ENCODE measurements around the gene MELK. TPM values are rescaled to one million over a fixed set of nuclear protein-coding genes. Genes with fewer than 3 reads are reported as not detected.

The MELK gene
- total and polyA plus RNA-seq, 2 of the 13 experiments (the other 11 are each of a cell fraction or from before 2014, with no cell fraction given), result 16.7 to 50.4 TPM

- TF ChIP-seq BORCS8-MEF2B (CRISPR knock-in tag; IDR thresholded peaks at IDR 0.05), result peak; percentile 94
- TF ChIP-seq ZSCAN30 (CRISPR knock-in tag; IDR thresholded peaks at IDR 0.05), result no peak
- TF ChIP-seq YEATS2 (CRISPR knock-in tag; IDR thresholded peaks at IDR 0.05; ENCODE audit: borderline replicate concordance), result peak; percentile 57; the same call in 1 of the 2 replicates
- no peak for TF ChIP-seq TCF12 (IDR thresholded peaks at IDR 0.05)
- no peak; the same call in 1 of the 2 replicates for TF ChIP-seq TCF12 (CRISPR knock-in tag; IDR thresholded peaks at IDR 0.05)
- TF ChIP-seq ONECUT2 (CRISPR knock-in tag; IDR thresholded peaks at IDR 0.05), result no peak
- TF ChIP-seq ISX (CRISPR knock-in tag; conservative IDR thresholded peaks at IDR 0.05), result no peak
- TF ChIP-seq, protein P1, sequence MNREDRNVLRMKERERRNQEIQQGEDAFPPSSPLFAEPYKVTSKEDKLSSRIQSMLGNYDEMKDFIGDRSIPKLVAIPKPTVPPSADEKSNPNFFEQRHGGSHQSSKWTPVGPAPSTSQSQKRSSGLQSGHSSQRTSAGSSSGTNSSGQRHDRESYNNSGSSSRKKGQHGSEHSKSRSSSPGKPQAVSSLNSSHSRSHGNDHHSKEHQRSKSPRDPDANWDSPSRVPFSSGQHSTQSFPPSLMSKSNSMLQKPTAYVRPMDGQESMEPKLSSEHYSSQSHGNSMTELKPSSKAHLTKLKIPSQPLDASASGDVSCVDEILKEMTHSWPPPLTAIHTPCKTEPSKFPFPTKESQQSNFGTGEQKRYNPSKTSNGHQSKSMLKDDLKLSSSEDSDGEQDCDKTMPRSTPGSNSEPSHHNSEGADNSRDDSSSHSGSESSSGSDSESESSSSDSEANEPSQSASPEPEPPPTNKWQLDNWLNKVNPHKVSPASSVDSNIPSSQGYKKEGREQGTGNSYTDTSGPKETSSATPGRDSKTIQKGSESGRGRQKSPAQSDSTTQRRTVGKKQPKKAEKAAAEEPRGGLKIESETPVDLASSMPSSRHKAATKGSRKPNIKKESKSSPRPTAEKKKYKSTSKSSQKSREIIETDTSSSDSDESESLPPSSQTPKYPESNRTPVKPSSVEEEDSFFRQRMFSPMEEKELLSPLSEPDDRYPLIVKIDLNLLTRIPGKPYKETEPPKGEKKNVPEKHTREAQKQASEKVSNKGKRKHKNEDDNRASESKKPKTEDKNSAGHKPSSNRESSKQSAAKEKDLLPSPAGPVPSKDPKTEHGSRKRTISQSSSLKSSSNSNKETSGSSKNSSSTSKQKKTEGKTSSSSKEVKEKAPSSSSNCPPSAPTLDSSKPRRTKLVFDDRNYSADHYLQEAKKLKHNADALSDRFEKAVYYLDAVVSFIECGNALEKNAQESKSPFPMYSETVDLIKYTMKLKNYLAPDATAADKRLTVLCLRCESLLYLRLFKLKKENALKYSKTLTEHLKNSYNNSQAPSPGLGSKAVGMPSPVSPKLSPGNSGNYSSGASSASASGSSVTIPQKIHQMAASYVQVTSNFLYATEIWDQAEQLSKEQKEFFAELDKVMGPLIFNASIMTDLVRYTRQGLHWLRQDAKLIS (CRISPR knock-in tag; IDR thresholded peaks at IDR 0.05), result peak; percentile 26; the same call in 1 of the 2 replicates
- TF ChIP-seq MXD4 (CRISPR knock-in tag; IDR thresholded peaks at IDR 0.05), result peak; percentile 78
- peak; percentile 86; the same call in 1 of the 2 replicates for TF ChIP-seq ZNF34 (CRISPR knock-in tag; IDR thresholded peaks at IDR 0.05; ENCODE audit: borderline replicate concordance)
- TF ChIP-seq KMT2B (CRISPR knock-in tag; IDR thresholded peaks at IDR 0.05), result peak; percentile 92
- TF ChIP-seq RCOR2 (CRISPR knock-in tag; IDR thresholded peaks at IDR 0.05), result no peak
- TF ChIP-seq, protein P2, sequence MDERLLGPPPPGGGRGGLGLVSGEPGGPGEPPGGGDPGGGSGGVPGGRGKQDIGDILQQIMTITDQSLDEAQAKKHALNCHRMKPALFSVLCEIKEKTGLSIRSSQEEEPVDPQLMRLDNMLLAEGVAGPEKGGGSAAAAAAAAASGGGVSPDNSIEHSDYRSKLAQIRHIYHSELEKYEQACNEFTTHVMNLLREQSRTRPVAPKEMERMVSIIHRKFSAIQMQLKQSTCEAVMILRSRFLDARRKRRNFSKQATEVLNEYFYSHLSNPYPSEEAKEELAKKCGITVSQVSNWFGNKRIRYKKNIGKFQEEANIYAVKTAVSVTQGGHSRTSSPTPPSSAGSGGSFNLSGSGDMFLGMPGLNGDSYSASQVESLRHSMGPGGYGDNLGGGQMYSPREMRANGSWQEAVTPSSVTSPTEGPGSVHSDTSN (CRISPR knock-in tag; IDR thresholded peaks at IDR 0.05), result no peak
- TF ChIP-seq ZNF589 (CRISPR knock-in tag; conservative IDR thresholded peaks at IDR 0.05), result 0 out of 2 replicates have a peak, but pooled peaks have one; percentile 25
- no peak; the same call in 1 of the 2 replicates for TF ChIP-seq ZNF331 (CRISPR knock-in tag; IDR thresholded peaks at IDR 0.05)
- TF ChIP-seq ZNF3 (CRISPR knock-in tag; IDR thresholded peaks at IDR 0.05), result no peak
- peak; percentile 50; the same call in 1 of the 2 replicates for TF ChIP-seq NR0B2 (CRISPR knock-in tag; IDR thresholded peaks at IDR 0.05)
- TF ChIP-seq ZSCAN9 (CRISPR knock-in tag; IDR thresholded peaks at IDR 0.05; ENCODE audit: borderline replicate concordance), result no peak
- TF ChIP-seq ZBTB21 (CRISPR knock-in tag; IDR thresholded peaks at IDR 0.05), result no peak
- no peak for TF ChIP-seq ZBTB1 (CRISPR knock-in tag; IDR thresholded peaks at IDR 0.05; ENCODE audit: borderline replicate concordance)
- TF ChIP-seq, protein P3, sequence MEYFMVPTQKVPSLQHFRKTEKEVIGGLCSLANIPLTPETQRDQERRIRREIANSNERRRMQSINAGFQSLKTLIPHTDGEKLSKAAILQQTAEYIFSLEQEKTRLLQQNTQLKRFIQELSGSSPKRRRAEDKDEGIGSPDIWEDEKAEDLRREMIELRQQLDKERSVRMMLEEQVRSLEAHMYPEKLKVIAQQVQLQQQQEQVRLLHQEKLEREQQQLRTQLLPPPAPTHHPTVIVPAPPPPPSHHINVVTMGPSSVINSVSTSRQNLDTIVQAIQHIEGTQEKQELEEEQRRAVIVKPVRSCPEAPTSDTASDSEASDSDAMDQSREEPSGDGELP (IDR thresholded peaks at IDR 0.05; ENCODE audit: borderline replicate concordance, low read depth), result no peak; the same call in 1 of the 2 replicates
- TF ChIP-seq PRMT3 (CRISPR knock-in tag; IDR thresholded peaks at IDR 0.05; ENCODE audit: borderline replicate concordance, low read depth), result no peak; the same call in 1 of the 2 replicates
- TF ChIP-seq PITX1 (CRISPR knock-in tag; IDR thresholded peaks at IDR 0.05), result no peak
Observed at GRCh38 chr9:36572515-36573418, at the start of gene MELK (continued).
